Measurements from ENCODE around the gene EIF5A2. TPM values are rescaled to one million over a fixed set of nuclear protein-coding genes. Genes with fewer than 3 reads are reported as not detected.

The EIF5A2 gene
- total RNA-seq, 1 experiment from 2014 or later: 72.0 TPM

- no peak overlapping the region for H3K4me3 ChIP-seq (ENCODE audit: low read depth in 2 of 2, low read length in 2 of 2)
- ChIA-PET POLR2A (no interaction called here), CTCF (no interaction called here)
- ATAC-seq (no peak), DNase-seq (ENCODE audit: low read depth, low spot score) (no peak)
- peaks cover 11% of the 10 kb centered on the region; the same call in 1 of the 2 replicates for H3K9me3 ChIP-seq (ENCODE audit: control insufficient read depth, insufficient read depth, low read depth, low read length)
- H3K27me3 ChIP-seq (ENCODE audit: control insufficient read depth, insufficient read depth, low read length): no peaks in the 10 kb centered on the region
- H3K36me3 ChIP-seq (ENCODE audit: control insufficient read depth, insufficient read depth, low read length): no peaks in the 10 kb centered on the region; the same call in 1 of the 2 replicates
- H3K27ac ChIP-seq (ENCODE audit: low read length): no peak overlapping the region
- intact Hi-C loops (cut with micrococcal nuclease; ENCODE audit: unreplicated experiment): no loop called here
- in situ Hi-C loops (cut with HindIII; ENCODE audit: low pct_unique_long_range_greater_than_20kb, low sequenced_read_pairs): no loop called here
- TF ChIP-seq REST (IDR thresholded peaks at IDR 0.05; ENCODE audit: insufficient read depth in 1 of 2, low read depth in 2 of 2, low read length in 1 of 2) (no peak), TCF7L2 (IDR thresholded peaks at IDR 0.05; ENCODE audit: low read depth, low read length) (no peak), SIN3A (IDR thresholded peaks at IDR 0.05; ENCODE audit: borderline replicate concordance, insufficient read depth, low read depth, low read length) (no peak)
- H3K4me1 ChIP-seq (ENCODE audit: control insufficient read depth, insufficient read depth, low read length): peaks cover 10% of the 10 kb centered on the region
- BruUV-seq (replicated peaks): no TSS peak
These were observed 2.1 kb upstream of the EIF5A2 start for GRCh38 chr3:170910542-170910941.

GRCh38 chr3:170909129-170909903, 879 bp upstream of the EIF5A2 start:
- TF ChIP-seq REST (IDR thresholded peaks at IDR 0.05; ENCODE audit: insufficient read depth in 1 of 2, low read depth in 2 of 2, low read length in 1 of 2): no peak
- no peak for TF ChIP-seq SIN3A (IDR thresholded peaks at IDR 0.05; ENCODE audit: borderline replicate concordance, insufficient read depth, low read depth, low read length)
- TF ChIP-seq TCF7L2 (IDR thresholded peaks at IDR 0.05; ENCODE audit: low read depth, low read length): no peak
- no peak for TF ChIP-seq CTCF (IDR thresholded peaks at IDR 0.05)
- no peak for TF ChIP-seq POLR2AphosphoS5 (IDR thresholded peaks at IDR 0.05; ENCODE audit: low read depth, low read length)
- Histone ChIP-seq H3K4me1 (ENCODE audit: control insufficient read depth, insufficient read depth, low read length) (peaks cover 10% of the 10 kb centered on the region), H3K9me3 (ENCODE audit: control insufficient read depth, insufficient read depth, low read depth, low read length) (peaks cover 11% of the 10 kb centered on the region; the same call in 1 of the 2 replicates), H3K4me3 (ENCODE audit: low read depth in 2 of 2, low read length in 2 of 2) (peak overlapping the region; percentile 70 to 93), H3K36me3 (ENCODE audit: control insufficient read depth, insufficient read depth, low read length) (no peaks in the 10 kb centered on the region; the same call in 1 of the 2 replicates), H3K27me3 (ENCODE audit: control insufficient read depth, insufficient read depth, low read length) (no peaks in the 10 kb centered on the region), H3K27ac (ENCODE audit: low read length) (peak overlapping the region; percentile 86)
- BruUV-seq (replicated peaks): TSS peak; percentile 93
- POLR2A ChIA-PET: interaction anchor here (1.8 kb wide), 1 partner anchor 40 kb away, joined by 9 read pairs; the partner anchor contains the start of gene RPL22L1
- DNase-seq (ENCODE audit: low read depth, low spot score): no peak
- intact Hi-C loops (cut with micrococcal nuclease; ENCODE audit: unreplicated experiment) (no loop called here), in situ Hi-C loops (cut with HindIII; ENCODE audit: low pct_unique_long_range_greater_than_20kb, low sequenced_read_pairs) (no loop called here)
- peak; percentile 3; the same call in 1 of the 2 replicates for ATAC-seq
- CTCF ChIA-PET: no interaction called here
